DMS79 (cell line): ENCODE measurements around the gene MTIF3.

ENCODE experiments used
- DNase-seq: peaks from one replicate; lab custom pipeline; 2025; lab: John Stamatoyannopoulos, UW

MTIF3 gene

GRCh38 chr13:27455331-27455855 is 5.0 kb upstream of the MTIF3 start:
- DNase-seq = no peak

- no peak for DNase-seq
These were observed 632 bp upstream of the MTIF3 start for GRCh38 chr13:27450921-27451471.

- no peak for DNase-seq
These were observed 1.2 kb downstream of the MTIF3 start for GRCh38 chr13:27449081-27449603.

GRCh38 chr13:27448308-27448707 is 2.1 kb downstream of the MTIF3 start:
- no peak for DNase-seq

- no peak for DNase-seq
These were observed 3.3 kb downstream of the MTIF3 start for GRCh38 chr13:27446986-27447583.

- DNase-seq = no peak
These were observed 7.6 kb downstream of the MTIF3 start for GRCh38 chr13:27442797-27443196.

GRCh38 chr13:27442071-27442647 is 8.2 kb downstream of the MTIF3 start:
- DNase-seq = no peak

GRCh38 chr13:27440408-27440807 is 10.0 kb downstream of the MTIF3 start:
- DNase-seq = no peak

GRCh38 chr13:27437126-27437525 is 13.2 kb downstream of the MTIF3 start:
- DNase-seq = no peak

- DNase-seq = no peak
These were observed 17.7 kb downstream of the MTIF3 start for GRCh38 chr13:27432611-27433210.

GRCh38 chr13:27432180-27432579 is 18.2 kb downstream of the MTIF3 start:
- DNase-seq = no peak

- DNase-seq = no peak
These were observed 22.2 kb downstream of the MTIF3 start for GRCh38 chr13:27428160-27428559.

- DNase-seq = no peak
These were observed 22.7 kb downstream of the MTIF3 start for GRCh38 chr13:27427641-27428040.

- peak; percentile 28 for DNase-seq
These were observed 24.3 kb downstream of the MTIF3 start for GRCh38 chr13:27425918-27426630.

GRCh38 chr13:27425158-27425917 is 25.0 kb downstream of the MTIF3 start:
- DNase-seq = no peak

- peak; percentile 36 for DNase-seq
These were observed 25.9 kb downstream of the MTIF3 start, which contains the start of gene GTF3A for GRCh38 chr13:27424246-27425157. Gene GTF3A (plus strand): TSS chr13:27424619.

GRCh38 chr13:27423333-27423732 is 27.0 kb downstream of the MTIF3 start:
- DNase-seq = no peak

- no peak for DNase-seq
These were observed 29.1 kb downstream of the MTIF3 start for GRCh38 chr13:27421101-27421871.

GRCh38 chr13:27419328-27419727 is 31.0 kb downstream of the MTIF3 start:
- no peak for DNase-seq

GRCh38 chr13:27415116-27415515 is 35.2 kb downstream of the MTIF3 start:
- no peak for DNase-seq
